HFFc6 (cell line): ENCODE measurements around the gene SLCO2A1. TPM values are rescaled to one million over a fixed set of nuclear protein-coding genes. Genes with fewer than 3 reads are reported as not detected.

Experiments
- DNase-seq: peaks from one replicate; pipeline ENCODE4 v3.0.0-alpha.2; 2018
- H3K27ac Mint-ChIP-seq: 2 replicates; pipeline ENCODE4 v1.8.0; 2020; ENCODE audit warnings: mild to moderate bottlenecking, mixed read lengths
- H3K27me3 Mint-ChIP-seq: 2 replicates; pipeline ENCODE4 v1.8.0; 2021; ENCODE audit warnings: mild to moderate bottlenecking, moderate library complexity, mixed read lengths; ENCODE audit not compliant: insufficient read depth
- H3K36me3 Mint-ChIP-seq: 2 replicates; pipeline ENCODE4 v1.8.0; 2021; ENCODE audit warnings: low read depth, mixed read lengths
- H3K4me1 Mint-ChIP-seq: 2 replicates; pipeline ENCODE4 v1.8.0; 2020; ENCODE audit warnings: low read depth, mixed read lengths
- H3K4me3 Mint-ChIP-seq: 2 replicates; pipeline ENCODE4 v1.8.0; 2020; ENCODE audit warnings: mild to moderate bottlenecking, moderate library complexity, mixed read lengths
- H3K9me3 Mint-ChIP-seq: 2 replicates; pipeline ENCODE4 v1.8.0; 2020; ENCODE audit warnings: mild to moderate bottlenecking, mixed read lengths
- CTCF ChIP-seq: fragments of 200-600 bp; sonication (generic); IDR thresholded peaks from 2 replicates; pipeline ENCODE4 v1.5.0; 2021; ENCODE audit warnings: antibody characterized with exemption, mild to moderate bottlenecking
- total RNA-seq, 6 experiments: library from RNA; stranded (reverse); fragmentation: NEBNext Ultra II Directional; extraction: Animal tissue kit (Norgen Biotek cat#: 25700); gene quantifications; 2 replicates in 1 of 6; 3 replicates in 5 of 6; pipeline ENCODE4 v1.2.3, GENCODE V29; 2021

SLCO2A1 gene
- total RNA-seq, 6 experiments from 2014 or later: 0.13 to 0.17 TPM; not detected in 4

DNA sequence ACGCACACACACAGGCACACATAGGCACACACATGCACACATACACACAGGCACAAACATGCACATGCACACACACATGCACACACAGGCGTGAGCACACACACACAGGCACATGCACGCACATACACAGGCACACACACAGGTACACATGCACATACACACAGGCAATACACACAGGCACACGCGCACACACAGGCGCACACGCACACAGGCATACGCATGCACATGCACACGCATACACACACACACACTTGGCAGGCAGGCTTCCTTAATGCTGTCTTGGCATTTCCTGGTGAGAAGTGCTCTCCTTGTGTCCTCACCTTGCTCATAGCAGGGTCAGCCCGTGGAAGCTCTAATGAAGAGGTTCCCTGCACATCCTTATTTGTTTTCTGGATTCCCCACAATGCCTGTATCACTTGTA is 8.4 kb upstream of the SLCO2A1 start:
- Mint-ChIP-seq H3K27ac (no peak overlapping the region), H3K27me3 (peaks cover 5% of the 10 kb centered on the region)
- no peak for TF ChIP-seq CTCF

GRCh38 chr3:134037168-134037567 is 7.4 kb upstream of the SLCO2A1 start:
- no peak overlapping the region for H3K27ac Mint-ChIP-seq
- H3K4me3 Mint-ChIP-seq: no peak overlapping the region
- H3K27me3 Mint-ChIP-seq: peaks cover 4% of the 10 kb centered on the region
- peaks cover 5% of the 10 kb centered on the region for H3K9me3 Mint-ChIP-seq
- TF ChIP-seq CTCF: no peak
- DNase-seq: no peak
- H3K36me3 Mint-ChIP-seq: no peaks in the 10 kb centered on the region; the same call in 1 of the 2 replicates
- H3K4me1 Mint-ChIP-seq: peaks cover 15% of the 10 kb centered on the region

More for the DNA sequence above, 8.4 kb upstream of the SLCO2A1 start:
- DNase-seq: no peak
- Mint-ChIP-seq H3K4me1 (peaks cover 15% of the 10 kb centered on the region), H3K4me3 (no peak overlapping the region), H3K9me3 (peaks cover 13% of the 10 kb centered on the region), H3K36me3 (no peaks in the 10 kb centered on the region; the same call in 1 of the 2 replicates)

- Mint-ChIP-seq H3K4me1 (peaks cover 15% of the 10 kb centered on the region), H3K27ac (no peak overlapping the region), H3K9me3 (no peaks in the 10 kb centered on the region), H3K27me3 (peaks cover 4% of the 10 kb centered on the region), H3K4me3 (no peak overlapping the region), H3K36me3 (no peaks in the 10 kb centered on the region)
- no peak for DNase-seq
- no peak for TF ChIP-seq CTCF
These were observed 6.6 kb upstream of the SLCO2A1 start for GRCh38 chr3:134036291-134036690.

DNA sequence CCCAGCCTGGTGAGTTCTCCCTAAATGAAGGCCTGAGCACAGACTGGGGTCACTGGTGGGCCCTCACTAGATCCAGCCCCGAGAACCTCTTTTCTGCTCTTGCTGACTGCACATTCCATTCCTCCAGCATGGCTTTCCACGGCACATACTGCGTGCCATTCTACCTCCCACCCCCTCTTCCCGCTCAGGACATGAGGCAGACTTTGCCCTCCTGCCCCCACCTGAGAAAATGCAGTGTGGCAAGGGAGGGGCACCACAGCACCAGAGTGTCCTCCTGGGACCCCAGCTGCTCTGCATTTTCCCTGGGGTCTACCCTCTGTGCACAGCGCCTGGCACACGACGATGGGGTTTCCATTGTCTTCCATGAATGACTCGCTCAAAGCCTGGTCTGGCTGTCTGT is 6.1 kb upstream of the SLCO2A1 start:
- Mint-ChIP-seq H3K27ac (no peak overlapping the region), H3K9me3 (no peaks in the 10 kb centered on the region), H3K4me1 (peaks cover 15% of the 10 kb centered on the region), H3K36me3 (no peaks in the 10 kb centered on the region), H3K4me3 (no peak overlapping the region), H3K27me3 (peaks cover 4% of the 10 kb centered on the region)
- no peak for TF ChIP-seq CTCF
- DNase-seq: no peak

DNA sequence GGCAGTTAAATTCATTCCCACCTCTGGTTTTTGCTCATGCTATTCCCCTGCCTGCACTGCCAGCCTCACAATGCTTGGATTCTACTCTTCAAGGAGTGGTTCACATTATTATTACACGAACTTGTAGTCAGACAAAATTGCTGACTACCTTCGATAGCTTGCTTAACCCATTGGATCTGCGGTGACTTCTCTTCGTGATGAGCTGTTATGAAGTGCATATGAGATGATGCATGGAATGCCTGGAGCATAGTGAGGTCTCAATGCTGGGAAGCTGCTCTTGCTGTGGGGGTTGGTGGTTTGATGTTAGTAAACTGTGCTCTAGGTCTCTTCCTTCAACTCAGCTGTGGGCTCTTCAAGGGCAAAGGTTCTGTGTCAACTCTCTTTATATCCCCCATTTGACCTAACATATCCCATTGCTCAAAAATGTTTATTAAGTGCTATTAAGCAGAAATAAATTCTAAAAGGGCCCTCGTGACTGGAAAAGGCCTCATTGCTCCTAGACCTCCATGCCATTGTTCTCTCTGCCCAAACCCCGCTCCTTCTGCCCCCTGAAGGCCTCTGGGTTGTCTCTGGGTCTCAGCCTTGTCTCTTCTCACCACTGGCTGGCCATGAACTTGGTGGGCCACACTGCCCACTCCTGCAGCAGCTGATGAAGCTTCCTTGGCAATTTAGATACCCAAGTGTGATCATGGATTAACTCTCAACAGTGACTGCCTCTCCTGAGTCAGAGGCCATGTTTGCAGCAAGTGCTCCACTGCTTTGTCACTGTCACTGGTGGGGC is 4.5 kb upstream of the SLCO2A1 start:
- no peak for TF ChIP-seq CTCF
- Mint-ChIP-seq H3K4me1 (peaks cover 18% of the 10 kb centered on the region), H3K4me3 (no peak overlapping the region), H3K27me3 (peaks cover 9% of the 10 kb centered on the region), H3K36me3 (no peaks in the 10 kb centered on the region), H3K9me3 (no peaks in the 10 kb centered on the region), H3K27ac (no peak overlapping the region)
- DNase-seq: peak; percentile 47
